Activated T-cell treated with anti-CD3 and anti-CD28 coated beads for 4 hours (primary cell): ENCODE data around the gene SPTBN4.
"Not testable (repeated sequence)": the region's sequence is repeated elsewhere in the genome, so short reads cannot be mapped to it uniquely, and the experiment has no call there.

Source experiments
- DNase-seq: peaks from one replicate; pipeline ENCODE4 v3.0.0-alpha.2; 2020

The SPTBN4 gene

GRCh38 chr19:40465557-40466218, 1.1 kb upstream of the SPTBN4 start, which contains the start of gene BLVRB:
Gene BLVRB (minus strand): TSS chr19:40465745. CDS start chr19:40465688, 57 bp downstream.
- DNase-seq: peak; percentile 100

- DNase-seq: peak; percentile 74
These were observed 399 bp upstream of the SPTBN4 start for GRCh38 chr19:40466219-40466984.

- no peak for DNase-seq
These were observed 2.2 kb downstream of the SPTBN4 start for GRCh38 chr19:40469011-40469410.

- DNase-seq: no peak
These were observed 4.3 kb downstream of the SPTBN4 start for GRCh38 chr19:40471111-40471510.

GRCh38 chr19:40472516-40472915, 5.7 kb downstream of the SPTBN4 start:
- no peak for DNase-seq

- no peak for DNase-seq
These were observed 7.9 kb downstream of the SPTBN4 start for GRCh38 chr19:40474737-40475136.

GRCh38 chr19:40475878-40476644, 9.3 kb downstream of the SPTBN4 start:
- not testable (repeated sequence) for DNase-seq

- DNase-seq: no peak
These were observed 19.2 kb downstream of the SPTBN4 start for GRCh38 chr19:40486017-40486416.

- DNase-seq: no peak
These were observed 23.1 kb downstream of the SPTBN4 start for GRCh38 chr19:40489882-40490230.

GRCh38 chr19:40492274-40492673, 25.5 kb downstream of the SPTBN4 start:
- no peak for DNase-seq

GRCh38 chr19:40493778-40494177, 27.0 kb downstream of the SPTBN4 start:
- DNase-seq: no peak

GRCh38 chr19:40494191-40494838, 27.5 kb downstream of the SPTBN4 start:
- DNase-seq: no peak

GRCh38 chr19:40497214-40497613, 30.4 kb downstream of the SPTBN4 start:
- no peak for DNase-seq

- DNase-seq: no peak
These were observed 32.5 kb downstream of the SPTBN4 start for GRCh38 chr19:40499320-40499719.

- DNase-seq: not testable (repeated sequence)
These were observed 34.1 kb downstream of the SPTBN4 start for GRCh38 chr19:40500678-40501530.

- DNase-seq: no peak
These were observed 34.8 kb downstream of the SPTBN4 start for GRCh38 chr19:40501599-40501998.

- DNase-seq: no peak
These were observed 35.3 kb downstream of the SPTBN4 start for GRCh38 chr19:40502081-40502480.

- no peak for DNase-seq
These were observed 36.0 kb downstream of the SPTBN4 start for GRCh38 chr19:40502647-40503319.

- DNase-seq: no peak
These were observed 36.5 kb downstream of the SPTBN4 start for GRCh38 chr19:40503320-40503695.

GRCh38 chr19:40506099-40506498, 39.3 kb downstream of the SPTBN4 start:
- no peak for DNase-seq

GRCh38 chr19:40507892-40508291, 41.1 kb downstream of the SPTBN4 start:
- no peak for DNase-seq
